HTR-8/SVneo (cell line): ENCODE data around the gene DUXA.
"Not testable (repeated sequence)": the region's sequence is repeated elsewhere in the genome, so short reads cannot be mapped to it uniquely, and the experiment has no call there.

Experiments
- DNase-seq: peaks from one replicate; pipeline ENCODE4 v3.0.0; 2011; ENCODE audit warnings: low spot score, mixed read lengths; ENCODE audit not compliant: insufficient read length
- FAIRE-seq: peaks from 2 replicates; lab custom pipeline; 2011; peaks lifted over from hg19 to GRCh38; lab: Jason Lieb, UNC

Gene DUXA

GRCh38 chr19:57167385-57167784 is at the start of gene DUXA:
Gene DUXA (minus strand): TSS chr19:57167485. CDS start chr19:57167443, 42 bp downstream.
- no peak for DNase-seq

GRCh38 chr19:57212109-57212508 is 44.8 kb upstream of the DUXA start:
- FAIRE-seq = no peak

More at GRCh38 chr19:57167385-57167784, at the start of gene DUXA:
- no peak for FAIRE-seq

DNA sequence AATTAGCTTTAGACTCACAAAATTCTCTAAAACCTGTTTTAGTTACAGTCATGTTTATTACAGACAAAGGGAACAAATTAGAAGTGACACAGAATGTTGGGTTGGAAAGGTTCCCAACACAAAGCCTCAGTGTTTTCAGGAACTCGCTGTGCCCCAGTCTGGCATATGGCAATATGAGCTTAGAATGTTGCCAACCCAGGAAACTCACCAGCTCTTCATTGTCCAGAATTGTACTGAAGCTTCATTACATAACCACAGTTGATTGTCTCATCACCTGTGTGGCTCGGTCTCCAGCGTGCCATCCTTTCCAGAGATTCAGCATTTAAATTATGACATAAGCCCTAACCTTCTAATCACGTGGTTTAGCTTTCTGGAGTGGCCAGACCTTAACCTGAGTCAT is 43.1 kb upstream of the DUXA start:
- no peak for FAIRE-seq

More at GRCh38 chr19:57212109-57212508, 44.8 kb upstream of the DUXA start:
- no peak for DNase-seq

GRCh38 chr19:57202160-57202559 is 34.9 kb upstream of the DUXA start:
- no peak for DNase-seq
- no peak for FAIRE-seq

More for the DNA sequence above, 43.1 kb upstream of the DUXA start:
- DNase-seq = no peak

DNA sequence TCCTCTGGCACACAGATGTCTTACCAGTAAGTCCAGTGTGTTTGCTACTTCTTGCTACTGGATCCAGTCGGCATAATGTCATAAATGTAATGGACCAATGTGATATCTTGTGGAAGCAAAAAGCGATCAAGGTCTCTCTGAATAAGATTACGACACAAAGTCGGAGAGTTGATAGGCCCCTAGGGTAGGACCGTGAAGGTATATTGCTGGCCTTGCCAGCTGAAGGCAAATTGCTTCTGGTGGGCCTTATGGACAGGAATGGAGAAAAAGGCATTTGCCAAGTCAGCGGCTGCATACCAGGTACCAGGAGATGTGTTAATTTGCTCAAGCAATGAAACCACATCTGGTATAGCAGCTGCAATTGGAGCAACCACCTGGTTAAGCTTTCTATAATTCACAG is 30.6 kb upstream of the DUXA start:
- FAIRE-seq, DNase-seq: not testable (repeated sequence)

DNA sequence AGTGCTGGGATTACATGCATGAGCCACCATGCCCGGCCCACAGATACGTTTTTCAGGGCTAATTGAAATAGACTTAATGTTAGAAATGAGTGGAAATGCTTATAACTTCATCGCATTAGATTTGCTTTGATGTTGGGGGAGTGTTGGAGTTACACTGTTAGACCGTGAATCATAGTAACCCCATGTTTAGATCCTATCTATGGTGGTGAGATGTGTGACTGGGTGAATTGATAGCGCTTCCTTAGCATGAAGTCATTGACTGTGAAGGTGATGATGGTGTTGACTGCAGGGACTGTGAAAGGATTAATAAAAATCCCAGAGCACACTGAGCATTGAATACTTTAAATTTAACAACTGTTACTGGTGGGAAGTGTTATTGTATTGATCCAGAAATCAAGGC is 25.7 kb upstream of the DUXA start:
- no peak for DNase-seq
- no peak for FAIRE-seq

- FAIRE-seq (no peak), DNase-seq (no peak)
These were observed 24.8 kb upstream of the DUXA start for GRCh38 chr19:57192077-57192420.

GRCh38 chr19:57191141-57192076 is 24.1 kb upstream of the DUXA start, which contains the start of gene ZNF264:
Gene ZNF264 (plus strand): TSS chr19:57191500. CDS start chr19:57191914, 414 bp downstream.
- DNase-seq = peak; percentile 85
- peak; percentile 93 for FAIRE-seq

GRCh38 chr19:57190301-57190700 is 23.0 kb upstream of the DUXA start:
- no peak for FAIRE-seq
- DNase-seq = no peak

DNA sequence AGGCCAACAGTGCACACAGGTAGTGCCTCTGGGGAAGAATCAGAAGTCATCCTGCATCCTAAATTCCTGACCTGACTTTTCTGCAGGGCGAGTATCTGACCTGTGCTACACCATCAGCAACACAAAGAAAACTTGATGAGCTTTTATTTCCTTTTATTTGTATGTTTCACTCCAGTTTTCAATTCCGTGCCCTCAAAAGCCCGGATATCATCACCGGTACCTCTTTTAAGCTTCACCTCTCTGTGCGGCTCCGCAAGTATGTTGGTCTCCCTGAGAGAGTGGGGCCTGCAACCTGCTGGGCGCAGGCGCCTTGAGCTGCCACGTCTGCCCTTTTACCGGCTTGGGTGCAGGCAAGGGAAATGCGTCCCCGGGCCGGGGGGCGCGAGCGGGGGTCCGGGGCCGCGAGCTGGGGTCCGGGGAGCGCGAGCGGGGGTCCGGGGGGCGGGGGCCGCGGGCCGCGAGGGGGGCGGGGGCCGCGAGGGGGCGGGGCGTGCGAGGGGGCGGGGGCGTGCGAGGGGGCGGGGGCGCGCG is 4.3 kb upstream of the DUXA start:
- FAIRE-seq (no peak), DNase-seq (peak; percentile 58)

GRCh38 chr19:57165846-57166245 is 1.4 kb downstream of the DUXA start:
- no peak for FAIRE-seq
- no peak for DNase-seq

DNA sequence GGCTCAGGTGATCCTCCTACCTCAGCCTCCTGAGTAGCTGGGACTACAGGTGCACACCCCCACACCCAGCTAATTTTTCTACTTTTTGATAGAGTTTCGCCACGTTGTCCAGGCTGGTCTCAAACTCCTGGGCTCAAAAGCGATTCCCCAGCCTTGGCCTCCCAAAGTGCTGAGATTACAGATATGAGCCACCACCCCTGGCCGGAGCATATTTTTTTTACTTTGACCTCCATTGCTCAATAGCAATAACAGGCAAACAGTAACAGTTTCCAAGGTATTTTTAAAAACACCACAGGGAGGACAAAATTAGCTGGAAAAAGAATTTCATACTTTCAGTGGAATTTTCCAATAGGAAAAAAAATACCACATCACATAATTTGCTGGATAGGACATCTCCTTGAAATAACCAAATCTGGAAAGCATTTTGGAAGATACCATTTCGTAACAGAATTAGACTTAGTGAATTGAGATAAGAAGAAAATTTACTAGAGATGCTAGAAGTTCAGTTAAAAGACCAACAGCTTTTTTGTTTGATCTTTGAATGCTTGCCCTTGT is 5.2 kb downstream of the DUXA start:
- no peak for DNase-seq
- no peak for FAIRE-seq

DNA sequence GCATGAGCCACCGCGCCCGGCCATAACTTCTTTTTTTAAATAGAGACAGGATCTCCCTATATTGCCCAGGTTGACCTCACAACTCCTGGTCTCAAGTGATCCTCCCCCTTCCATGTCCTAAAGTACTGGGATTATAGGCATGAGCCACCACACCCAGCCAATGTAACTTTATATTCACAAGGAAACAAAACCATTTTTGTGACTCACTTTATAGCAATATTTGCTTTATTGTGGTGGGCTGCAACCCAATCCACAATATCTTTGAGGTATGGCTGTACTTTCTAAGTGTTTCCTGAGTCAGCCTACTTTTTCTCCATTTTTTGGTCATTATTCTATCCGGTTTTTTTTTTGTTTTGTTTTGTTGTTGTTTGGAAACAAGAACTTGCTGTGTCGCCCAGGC is 14.4 kb downstream of the DUXA start:
- DNase-seq (no peak), FAIRE-seq (no peak)

DNA sequence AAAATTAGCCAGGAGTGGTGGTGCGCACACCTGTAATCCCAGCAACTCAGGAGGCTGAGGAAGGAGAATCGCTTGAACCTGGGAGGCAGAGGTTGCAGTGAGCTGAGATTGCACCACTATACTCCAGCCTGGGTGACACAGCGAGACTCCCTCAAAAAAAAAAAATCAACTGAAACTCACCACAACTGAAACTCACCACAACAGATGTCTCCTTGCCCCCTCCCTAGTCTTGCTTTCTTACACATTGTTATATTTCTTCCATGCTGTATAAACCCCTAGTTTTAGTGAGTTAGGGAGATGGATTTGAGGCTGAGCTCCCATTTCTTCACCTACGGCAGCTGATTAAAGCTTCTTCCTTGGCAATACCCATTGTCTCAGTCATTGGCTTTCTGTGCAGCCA is 25.6 kb downstream of the DUXA start:
- no peak for DNase-seq
- FAIRE-seq = no peak

DNA sequence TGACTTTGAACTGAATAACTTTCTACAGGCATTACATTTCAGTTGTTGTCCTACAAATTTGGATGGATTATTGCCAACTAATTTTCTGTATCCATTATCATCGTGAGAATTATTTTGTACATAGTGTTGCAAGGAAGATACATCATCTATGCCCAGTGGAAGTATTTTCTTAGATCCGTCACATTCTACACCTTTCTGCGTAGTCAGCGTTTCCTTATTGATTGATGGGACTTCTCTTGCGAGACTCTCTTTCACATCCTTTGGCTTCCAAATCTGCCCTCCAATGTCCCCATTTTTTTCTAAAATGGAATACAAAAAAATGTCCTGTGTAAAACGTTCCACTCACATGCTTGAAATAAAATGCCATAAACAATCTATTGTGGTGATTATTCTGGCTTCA is 31.5 kb downstream of the DUXA start:
- FAIRE-seq (no peak), DNase-seq (no peak)

DNA sequence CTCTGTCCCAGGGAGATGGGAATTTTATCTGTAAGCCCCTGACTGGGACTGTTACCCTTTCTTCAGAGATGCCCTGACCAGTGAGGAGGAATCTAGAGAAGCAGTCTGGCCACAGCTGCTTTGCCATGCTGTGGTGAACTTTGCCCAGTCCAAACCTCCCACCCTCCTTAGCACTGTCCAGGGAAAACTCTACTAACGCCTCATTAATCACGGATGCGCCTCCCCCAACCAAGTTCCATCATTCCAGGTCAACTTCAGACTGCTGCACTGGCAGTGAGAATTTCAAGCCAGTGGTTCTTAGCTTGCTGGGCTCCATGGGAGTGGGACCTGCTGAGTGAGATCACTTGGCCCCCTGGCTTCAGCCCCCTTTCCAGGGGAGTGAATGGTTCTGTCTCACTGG is 39.9 kb downstream of the DUXA start:
- not testable (repeated sequence) for DNase-seq, FAIRE-seq

GRCh38 chr19:57123882-57124281 is 43.4 kb downstream of the DUXA start:
- FAIRE-seq (no peak), DNase-seq (no peak)

GRCh38 chr19:57118848-57119247 is 48.4 kb downstream of the DUXA start:
- no peak for FAIRE-seq
- DNase-seq = no peak

DNA sequence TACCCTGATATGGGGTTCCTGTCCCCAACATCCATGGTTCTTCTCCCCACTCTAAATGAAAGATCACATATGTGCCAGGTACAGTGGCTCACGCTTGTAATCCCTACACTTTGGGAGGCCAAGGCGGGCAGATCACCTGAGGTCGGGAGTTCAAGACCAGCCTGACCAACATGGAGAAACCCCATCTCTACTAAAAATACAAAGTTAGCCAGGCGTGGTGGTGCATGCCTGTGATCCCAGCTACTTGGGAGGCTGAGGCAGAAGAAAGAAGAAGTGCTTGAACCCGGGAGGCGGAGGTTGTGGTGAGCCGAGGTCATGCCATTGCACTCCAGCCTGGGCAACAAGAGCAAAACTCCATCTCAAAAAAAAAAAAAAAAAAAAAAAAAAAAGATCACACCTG is 53.8 kb downstream of the DUXA start:
- not testable (repeated sequence) for DNase-seq, FAIRE-seq

- no peak for DNase-seq
- FAIRE-seq = no peak
These were observed 56.0 kb downstream of the DUXA start for GRCh38 chr19:57111329-57111644.

DNA sequence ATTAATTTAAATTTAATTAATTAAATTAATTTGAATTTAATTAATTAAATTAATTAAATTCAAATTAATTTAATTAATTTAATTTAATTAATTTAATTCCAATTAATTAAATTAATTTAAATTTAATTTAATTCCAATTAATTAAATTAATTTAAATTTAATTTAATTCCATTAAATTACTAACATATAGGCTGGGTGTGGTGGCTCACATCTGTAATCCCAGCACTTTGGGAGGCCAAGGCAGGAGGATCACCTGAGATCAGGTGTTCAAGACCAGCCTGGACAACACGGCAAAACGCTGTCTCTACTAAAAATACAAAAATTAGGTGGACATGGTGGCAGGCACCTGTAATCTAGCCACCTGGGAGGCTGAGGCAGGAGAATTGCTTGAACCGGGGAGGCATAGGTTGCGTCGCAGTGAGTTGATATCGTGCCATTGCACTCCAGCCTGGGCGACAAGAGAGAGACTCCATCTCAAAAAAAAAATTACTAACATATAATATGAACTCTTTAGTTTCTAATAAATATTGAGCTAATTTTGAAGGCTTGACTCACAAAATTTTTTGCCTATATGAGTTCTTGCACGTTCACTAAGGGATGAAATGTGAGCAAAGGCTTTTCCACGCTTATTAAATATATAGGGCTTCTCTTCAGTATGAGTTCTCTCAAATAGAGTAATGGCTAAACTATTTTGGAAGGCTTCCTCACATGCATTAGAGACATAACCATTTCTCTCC is 56.5 kb downstream of the DUXA start:
- FAIRE-seq (no peak), DNase-seq (no peak)
